ENCODE data around the gene ADH5.

DNA sequence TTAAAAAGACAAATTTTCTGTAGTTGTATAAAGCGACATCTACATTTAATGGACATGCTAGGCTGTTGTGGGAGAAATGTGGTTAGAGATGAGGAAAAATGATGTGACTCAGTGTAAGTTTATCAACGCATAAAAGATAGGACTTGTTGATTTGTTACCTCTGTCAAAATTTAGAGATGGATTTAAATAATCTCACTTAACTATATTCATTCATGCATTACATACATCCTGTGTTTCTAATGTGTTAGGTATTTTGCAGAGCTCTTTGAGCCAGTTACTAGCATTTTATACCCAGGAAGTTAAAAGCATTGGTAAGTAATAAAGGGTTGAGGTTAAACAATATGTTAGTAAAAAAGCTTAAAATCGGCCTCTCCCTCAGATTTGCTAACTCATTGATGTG, 58.7 kb downstream of the ADH5 start:
- TF ChIP-seq, protein P1, sequence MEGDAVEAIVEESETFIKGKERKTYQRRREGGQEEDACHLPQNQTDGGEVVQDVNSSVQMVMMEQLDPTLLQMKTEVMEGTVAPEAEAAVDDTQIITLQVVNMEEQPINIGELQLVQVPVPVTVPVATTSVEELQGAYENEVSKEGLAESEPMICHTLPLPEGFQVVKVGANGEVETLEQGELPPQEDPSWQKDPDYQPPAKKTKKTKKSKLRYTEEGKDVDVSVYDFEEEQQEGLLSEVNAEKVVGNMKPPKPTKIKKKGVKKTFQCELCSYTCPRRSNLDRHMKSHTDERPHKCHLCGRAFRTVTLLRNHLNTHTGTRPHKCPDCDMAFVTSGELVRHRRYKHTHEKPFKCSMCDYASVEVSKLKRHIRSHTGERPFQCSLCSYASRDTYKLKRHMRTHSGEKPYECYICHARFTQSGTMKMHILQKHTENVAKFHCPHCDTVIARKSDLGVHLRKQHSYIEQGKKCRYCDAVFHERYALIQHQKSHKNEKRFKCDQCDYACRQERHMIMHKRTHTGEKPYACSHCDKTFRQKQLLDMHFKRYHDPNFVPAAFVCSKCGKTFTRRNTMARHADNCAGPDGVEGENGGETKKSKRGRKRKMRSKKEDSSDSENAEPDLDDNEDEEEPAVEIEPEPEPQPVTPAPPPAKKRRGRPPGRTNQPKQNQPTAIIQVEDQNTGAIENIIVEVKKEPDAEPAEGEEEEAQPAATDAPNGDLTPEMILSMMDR (conservative IDR thresholded peaks at IDR 0.05 in 1 of 2, IDR thresholded peaks at IDR 0.05 in 1 of 2; ENCODE audit: extremely low read depth in 1 of 2, insufficient read depth in 1 of 2, low read depth in 1 of 2, low read length in 2 of 2): no peak
- TF ChIP-seq EZH2 (IDR thresholded peaks at IDR 0.05; ENCODE audit: borderline replicate concordance, low read length): no peak
